Ishikawa (cell line): ENCODE results near the gene TET2.

ENCODE experiments used
- CEBPB ChIP-seq: IDR thresholded peaks from 2 replicates; pipeline ENCODE4 v1.6.1; 2012
- CREB1 ChIP-seq: IDR thresholded peaks from 2 replicates; pipeline ENCODE4 v1.6.1; 2012; ENCODE audit warnings: low read depth
- EGR1 ChIP-seq: IDR thresholded peaks from 2 replicates; pipeline ENCODE4 v1.6.1; 2012
- EP300 ChIP-seq: IDR thresholded peaks from 2 replicates; pipeline ENCODE4 v1.6.1; 2012; ENCODE audit warnings: borderline replicate concordance
- FOXM1 ChIP-seq: IDR thresholded peaks from 2 replicates; pipeline ENCODE4 v1.6.1; 2012; ENCODE audit warnings: low read depth, borderline replicate concordance
- MAX ChIP-seq: IDR thresholded peaks from 2 replicates; pipeline ENCODE4 v1.6.1; 2012
- NFIC ChIP-seq: IDR thresholded peaks from 2 replicates; pipeline ENCODE4 v1.6.1; 2012
- RAD21 ChIP-seq: IDR thresholded peaks from 2 replicates; pipeline ENCODE4 v1.6.1; 2012; ENCODE audit warnings: low read depth
- REST ChIP-seq: IDR thresholded peaks from 2 replicates; pipeline ENCODE4 v1.6.1; 2012; ENCODE audit warnings: low read depth, mild to moderate bottlenecking
- TAF1 ChIP-seq: IDR thresholded peaks from 2 replicates; pipeline ENCODE4 v1.6.1; 2012; ENCODE audit warnings: low read depth, mild to moderate bottlenecking
- TCF12 ChIP-seq: IDR thresholded peaks from 2 replicates; pipeline ENCODE4 v1.6.1; 2012; ENCODE audit warnings: low read depth
- TEAD4 ChIP-seq: IDR thresholded peaks from 2 replicates; pipeline ENCODE4 v1.6.1; 2012
- YY1 ChIP-seq: IDR thresholded peaks from 2 replicates; pipeline ENCODE4 v1.6.1; 2012; ENCODE audit warnings: low read depth
- ZBTB7A ChIP-seq: IDR thresholded peaks from 2 replicates; pipeline ENCODE4 v1.6.1; 2012; ENCODE audit warnings: low read depth
- TF ChIP-seq, protein P1 (sequence below): IDR thresholded peaks from 2 replicates; pipeline ENCODE4 v1.6.1; 2012

Gene TET2

GRCh38 chr4:105277702-105278101, 131.0 kb downstream of the TET2 start:
- TF ChIP-seq CEBPB = no peak
- TF ChIP-seq EP300 = no peak
- TF ChIP-seq FOXM1 = no peak
- TF ChIP-seq TEAD4 = no peak
- TF ChIP-seq, protein P1, sequence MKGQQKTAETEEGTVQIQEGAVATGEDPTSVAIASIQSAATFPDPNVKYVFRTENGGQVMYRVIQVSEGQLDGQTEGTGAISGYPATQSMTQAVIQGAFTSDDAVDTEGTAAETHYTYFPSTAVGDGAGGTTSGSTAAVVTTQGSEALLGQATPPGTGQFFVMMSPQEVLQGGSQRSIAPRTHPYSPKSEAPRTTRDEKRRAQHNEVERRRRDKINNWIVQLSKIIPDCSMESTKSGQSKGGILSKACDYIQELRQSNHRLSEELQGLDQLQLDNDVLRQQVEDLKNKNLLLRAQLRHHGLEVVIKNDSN = no peak
- TF ChIP-seq RAD21 = no peak
- no peak for TF ChIP-seq CREB1
- no peak for TF ChIP-seq TCF12
- no peak for TF ChIP-seq NFIC
- TF ChIP-seq MAX = no peak
- TF ChIP-seq REST = no peak

DNA sequence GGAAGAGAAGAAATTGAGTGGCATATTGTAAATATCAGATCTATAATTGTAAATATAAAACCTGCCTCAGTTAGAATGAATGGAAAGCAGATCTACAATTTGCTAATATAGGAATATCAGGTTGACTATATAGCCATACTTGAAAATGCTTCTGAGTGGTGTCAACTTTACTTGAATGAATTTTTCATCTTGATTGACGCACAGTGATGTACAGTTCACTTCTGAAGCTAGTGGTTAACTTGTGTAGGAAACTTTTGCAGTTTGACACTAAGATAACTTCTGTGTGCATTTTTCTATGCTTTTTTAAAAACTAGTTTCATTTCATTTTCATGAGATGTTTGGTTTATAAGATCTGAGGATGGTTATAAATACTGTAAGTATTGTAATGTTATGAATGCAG, 132.6 kb downstream of the TET2 start:
- no peak for TF ChIP-seq CREB1
- no peak for TF ChIP-seq TAF1
- no peak for TF ChIP-seq REST

- no peak for TF ChIP-seq TCF12
- no peak for TF ChIP-seq TEAD4
- TF ChIP-seq TAF1 = no peak
- no peak for TF ChIP-seq ZBTB7A
- no peak for TF ChIP-seq EP300
- TF ChIP-seq CREB1 = no peak
- no peak for TF ChIP-seq REST
- no peak for TF ChIP-seq RAD21
- TF ChIP-seq CEBPB = no peak
- TF ChIP-seq YY1 = no peak
- no peak for TF ChIP-seq NFIC
- TF ChIP-seq, protein P1 = no peak
- no peak for TF ChIP-seq EGR1
These were observed 133.9 kb downstream of the TET2 start for GRCh38 chr4:105280338-105281123.

DNA sequence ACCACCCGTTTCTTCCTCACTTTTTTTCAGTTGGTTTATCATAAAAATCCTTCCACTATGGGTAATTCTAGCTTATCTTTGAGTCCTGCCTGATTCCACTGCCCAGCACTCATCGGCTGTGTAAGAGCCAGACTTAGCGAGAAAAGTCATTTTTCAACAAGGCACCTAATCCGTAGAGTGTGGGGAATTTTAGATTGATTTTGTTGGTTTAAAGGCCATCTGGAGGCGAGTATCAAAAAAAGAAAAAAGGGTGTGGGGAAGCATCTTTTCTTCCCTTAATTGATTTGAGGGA, 134.4 kb downstream of the TET2 start:
- TF ChIP-seq YY1 (no peak), FOXM1 (no peak), ZBTB7A (no peak), TCF12 (no peak), MAX (no peak), RAD21 (no peak), NFIC (no peak), CREB1 (no peak)
- TF ChIP-seq, protein P1 = no peak
